Nephron progenitor cell (in vitro differentiated cells): ENCODE results near the gene PCDH1.
A peak's percentile ranks its signal among the peaks of the same experiment; 100 is the strongest.

Experiments
- DNase-seq: peaks from one replicate; pipeline ENCODE4 v3.0.0; 2021
- H3K27ac Mint-ChIP-seq: 2 replicates; pipeline ENCODE4 v1.8.0; 2021; ENCODE audit warnings: mild to moderate bottlenecking, moderate library complexity, mixed read lengths
- H3K27me3 Mint-ChIP-seq: 2 replicates; pipeline ENCODE4 v1.8.0; 2021; ENCODE audit warnings: mild to moderate bottlenecking, low read depth, mixed read lengths; ENCODE audit not compliant: poor library complexity
- H3K36me3 Mint-ChIP-seq: 2 replicates; pipeline ENCODE4 v1.8.0; 2021; ENCODE audit warnings: low read depth, mixed read lengths
- H3K4me1 Mint-ChIP-seq: 2 replicates; pipeline ENCODE4 v1.8.0; 2021; ENCODE audit warnings: mixed read lengths
- H3K4me3 Mint-ChIP-seq: 2 replicates; pipeline ENCODE4 v1.8.0; 2021; ENCODE audit warnings: mild to moderate bottlenecking, moderate library complexity, mixed read lengths
- H3K9me3 Mint-ChIP-seq: 2 replicates; pipeline ENCODE4 v1.8.0; 2021; ENCODE audit warnings: mild to moderate bottlenecking, moderate library complexity, mixed read lengths
- CTCF ChIP-seq: fragments of 200-600 bp; sonication (generic); IDR thresholded peaks from 2 replicates; pipeline ENCODE4 v1.5.0; 2021; ENCODE audit warnings: antibody characterized with exemption

Gene PCDH1

GRCh38 chr5:141881886-141882285, 3.7 kb upstream of the PCDH1 start:
- no peak for TF ChIP-seq CTCF
- no peak for DNase-seq
- Mint-ChIP-seq H3K27me3 (peaks cover 92% of the 10 kb centered on the region), H3K4me3 (no peak overlapping the region), H3K27ac (no peak overlapping the region), H3K4me1 (peaks cover 32% of the 10 kb centered on the region), H3K36me3 (no peaks in the 10 kb centered on the region), H3K9me3 (no peaks in the 10 kb centered on the region)

GRCh38 chr5:141880961-141881801, 3.0 kb upstream of the PCDH1 start:
- DNase-seq = no peak
- H3K4me1 Mint-ChIP-seq = peaks cover 36% of the 10 kb centered on the region
- no peak for TF ChIP-seq CTCF
- no peaks in the 10 kb centered on the region for H3K36me3 Mint-ChIP-seq
- no peaks in the 10 kb centered on the region for H3K9me3 Mint-ChIP-seq
- H3K4me3 Mint-ChIP-seq = no peak overlapping the region
- no peak overlapping the region for H3K27ac Mint-ChIP-seq
- peaks cover 94% of the 10 kb centered on the region for H3K27me3 Mint-ChIP-seq

- Mint-ChIP-seq H3K36me3 (no peaks in the 10 kb centered on the region), H3K4me1 (peaks cover 43% of the 10 kb centered on the region), H3K27ac (no peak overlapping the region), H3K9me3 (no peaks in the 10 kb centered on the region), H3K27me3 (peaks cover 96% of the 10 kb centered on the region), H3K4me3 (no peak overlapping the region)
- TF ChIP-seq CTCF = no peak
- no peak for DNase-seq
These were observed 1.9 kb upstream of the PCDH1 start for GRCh38 chr5:141879941-141880738.

GRCh38 chr5:141879426-141879759, 1.2 kb upstream of the PCDH1 start:
- no peak for DNase-seq
- no peak for TF ChIP-seq CTCF
- H3K4me1 Mint-ChIP-seq = peaks cover 50% of the 10 kb centered on the region
- H3K4me3 Mint-ChIP-seq = peak overlapping the region; percentile 82
- H3K36me3 Mint-ChIP-seq = no peaks in the 10 kb centered on the region
- no peak overlapping the region for H3K27ac Mint-ChIP-seq
- H3K27me3 Mint-ChIP-seq = peaks cover 96% of the 10 kb centered on the region
- no peaks in the 10 kb centered on the region for H3K9me3 Mint-ChIP-seq

- TF ChIP-seq CTCF = peak; percentile 98
- peak overlapping the region; percentile 82 for H3K4me3 Mint-ChIP-seq
- H3K27me3 Mint-ChIP-seq = peaks cover 96% of the 10 kb centered on the region
- no peaks in the 10 kb centered on the region for H3K36me3 Mint-ChIP-seq
- no peak overlapping the region for H3K27ac Mint-ChIP-seq
- DNase-seq = peak; percentile 87
- no peaks in the 10 kb centered on the region for H3K9me3 Mint-ChIP-seq
- H3K4me1 Mint-ChIP-seq = peaks cover 55% of the 10 kb centered on the region
These were observed 658 bp upstream of the PCDH1 start for GRCh38 chr5:141878711-141879425.
